Epithelial cell of esophagus (primary cell): ENCODE data around the gene DTD2.

ENCODE experiments used
- DNase-seq: peaks from one replicate; pipeline ENCODE4 v3.0.0; 2010; ENCODE audit warnings: low read depth
- H3K4me3 ChIP-seq: 2 replicates; pipeline ENCODE4 v1.5.1; 2011; ENCODE audit warnings: mild to moderate bottlenecking, low read length, control low read depth
- CTCF ChIP-seq: IDR thresholded peaks from 2 replicates; pipeline ENCODE4 v1.5.1; 2011; ENCODE audit warnings: low read depth, mild to moderate bottlenecking, low read length, control low read depth, inconsistent platforms; ENCODE audit not compliant: insufficient read depth; ENCODE audit errors: missing control alignments

Gene DTD2

GRCh38 chr14:31456841-31457664 lies at the start of gene DTD2:
TSS of gene DTD2 (minus strand) at chr14:31457506. CDS start at chr14:31457393, 113 bp downstream.
- peak; percentile 94 for DNase-seq
- TF ChIP-seq CTCF, result no peak
- peak within 1 kb of the TSS; percentile 87 for H3K4me3 ChIP-seq

- no peak for TF ChIP-seq CTCF
- no peak overlapping the region for H3K4me3 ChIP-seq
- DNase-seq, result no peak
Measured at GRCh38 chr14:31505411-31505810, 48.1 kb upstream of the DTD2 start.

- no peak overlapping the region for H3K4me3 ChIP-seq
- no peak for TF ChIP-seq CTCF
- no peak for DNase-seq
Measured at GRCh38 chr14:31501870-31502269, 44.6 kb upstream of the DTD2 start.

GRCh38 chr14:31492759-31493498 lies 35.6 kb upstream of the DTD2 start:
- no peak for TF ChIP-seq CTCF
- no peak overlapping the region for H3K4me3 ChIP-seq

GRCh38 chr14:31489691-31490090 lies 32.4 kb upstream of the DTD2 start:
- no peak overlapping the region for H3K4me3 ChIP-seq
- no peak for DNase-seq
- no peak for TF ChIP-seq CTCF

More at GRCh38 chr14:31492759-31493498, 35.6 kb upstream of the DTD2 start:
- peak; percentile 64 for DNase-seq

- no peak for DNase-seq
- TF ChIP-seq CTCF, result no peak
- H3K4me3 ChIP-seq, result no peak within 1 kb of the TSS
Measured at GRCh38 chr14:31487886-31488285, 30.6 kb upstream of the DTD2 start, which contains the start of gene GPR33. TSS of gene GPR33 (minus strand) at chr14:31488039. CDS start at chr14:31483965, 4,074 bp downstream.

- DNase-seq, result no peak
- no peak for TF ChIP-seq CTCF
Measured at GRCh38 chr14:31486764-31487163, 29.5 kb upstream of the DTD2 start.

More at GRCh38 chr14:31486764-31487163, 29.5 kb upstream of the DTD2 start:
- no peak overlapping the region for H3K4me3 ChIP-seq
